Upper lobe of left lung (tissue), 4 donors: Measurements from ENCODE around the gene PTPRM.

Experiments used
- CTCF ChIP-seq, 6 experiments: fragments of 450-650 bp in 4 of 6; fragments of 200-600 bp in 2 of 6; sonication (generic) in 2 of 6; IDR thresholded peaks; one replicate each; pipeline ENCODE4 v1.5.1; 2016 to 2019; ENCODE audit warnings: antibody characterized with exemption in 6 of 6
- POLR2AphosphoS5 ChIP-seq, 2 donors: sonication (generic); formaldehyde crosslinking; IDR thresholded peaks; one replicate each; pipeline ENCODE4 v1.5.1; 2017; ENCODE audit warnings: antibody characterized with exemption in 2 of 2

- TF ChIP-seq CTCF (IDR thresholded peaks at IDR 0.05) = no peak
- TF ChIP-seq POLR2AphosphoS5 (IDR thresholded peaks at IDR 0.05) = no peak
These were observed 102.2 kb downstream of the PTPRM start for GRCh38 chr18:7669361-7669760.
